Panc1 (cell line): ENCODE measurements around the gene SETD1B. TPM values are rescaled to one million over a fixed set of nuclear protein-coding genes. Genes with fewer than 3 reads are reported as not detected.

Experiments
- ATAC-seq: fragments of 200-7000 bp; cut with Tn5 transposase; 2 replicates; pipeline ENCODE4 v1.9.1; 2020; ENCODE audit warnings: mild to moderate bottlenecking, moderate library complexity
- BruUV-seq: library from RNA; stranded (reverse); fragments of 400-500 nt; replicated peaks from 2 replicates; lab custom pipeline; 2021; lab: Mats Ljungman, UMichigan
- CTCF ChIA-PET: fragments of 300-600 bp; sonication (Branson Sonifier 250); formaldehyde crosslinking; loops from one replicate; lab custom pipeline; 2022; ENCODE audit warnings: antibody characterized with exemption; lab: Charles Lee
- POLR2A ChIA-PET: fragments of 300-600 bp; sonication (Branson Sonifier 250); formaldehyde crosslinking; loops from one replicate; lab custom pipeline; 2022; ENCODE audit warnings: antibody characterized with exemption; lab: Charles Lee
- DNase-seq: peaks from one replicate; pipeline ENCODE4 v3.0.0-alpha.2; 2010; ENCODE audit warnings: low read depth, low spot score
- H3K27ac ChIP-seq: 2 replicates; pipeline ENCODE4 v1.5.1; 2011; ENCODE audit warnings: mild to moderate bottlenecking, low read length, inconsistent platforms
- H3K27me3 ChIP-seq: fragments of 200-500 bp; sonication (Bioruptor generic); 2 replicates; pipeline ENCODE4 v1.6.0; 2014; ENCODE audit warnings: low read length, inconsistent platforms; ENCODE audit not compliant: control insufficient read depth, insufficient read depth
- H3K36me3 ChIP-seq: fragments of 200-500 bp; sonication (Bioruptor generic); 2 replicates; pipeline ENCODE4 v1.5.1; 2014; ENCODE audit warnings: inconsistent platforms, mild to moderate bottlenecking, low read length, moderate library complexity; ENCODE audit not compliant: control insufficient read depth, insufficient read depth
- H3K4me1 ChIP-seq: 2 replicates; pipeline ENCODE4 v1.5.1; 2011; ENCODE audit warnings: inconsistent platforms, mild to moderate bottlenecking, low read length, moderate library complexity; ENCODE audit not compliant: control insufficient read depth, insufficient read depth
- H3K4me3 ChIP-seq, 2 experiments: 2 replicates each; pipeline ENCODE4 v1.5.1; 2011 to 2012; ENCODE audit warnings: low read depth in 2 of 2, low read length in 2 of 2, mild to moderate bottlenecking in 2 of 2, inconsistent platforms in 1 of 2, moderate library complexity in 1 of 2
- H3K9me3 ChIP-seq: fragments of 200-500 bp; sonication (Bioruptor generic); 2 replicates; pipeline ENCODE4 v1.5.1; 2014; ENCODE audit warnings: low read depth, mild to moderate bottlenecking, inconsistent platforms, low read length, moderate library complexity; ENCODE audit not compliant: control insufficient read depth, insufficient read depth
- CTCF ChIP-seq: fragments of 450-650 bp; IDR thresholded peaks from 2 replicates; pipeline ENCODE4 v1.5.1; 2017; ENCODE audit warnings: mild to moderate bottlenecking
- POLR2AphosphoS5 ChIP-seq: IDR thresholded peaks from 2 replicates; pipeline ENCODE4 v1.6.1; 2012; ENCODE audit warnings: mild to moderate bottlenecking, low read depth, low read length, moderate library complexity
- REST ChIP-seq, 2 experiments: IDR thresholded peaks; 2 replicates each; pipeline ENCODE4 v1.6.1; 2011 to 2012; ENCODE audit warnings: low read depth in 2 of 2, control low read depth in 1 of 2, low read length in 1 of 2, mild to moderate bottlenecking in 1 of 2, moderate library complexity in 1 of 2; ENCODE audit not compliant: insufficient read depth in 1 of 2
- SIN3A ChIP-seq: IDR thresholded peaks from 2 replicates; pipeline ENCODE4 v1.6.1; 2012; ENCODE audit warnings: low read depth, mild to moderate bottlenecking, low read length, moderate library complexity, borderline replicate concordance; ENCODE audit not compliant: insufficient read depth
- TCF7L2 ChIP-seq: IDR thresholded peaks from 2 replicates; pipeline ENCODE4 v1.6.1; 2011; ENCODE audit warnings: mild to moderate bottlenecking, low read depth, low read length, inconsistent platforms
- in situ Hi-C: cut with HindIII; loops from 2 replicates; pipeline ENCODE4 v1.10.0; 2016; ENCODE audit warnings: low sequenced_read_pairs, low pct_unique_long_range_greater_than_20kb
- intact Hi-C: fragments of 100-400 bp; cut with micrococcal nuclease; formaldehyde crosslinking; loops from one replicate; pipeline ENCODE4 v1.10.0; 2022; ENCODE audit not compliant: unreplicated experiment
- total RNA-seq: library from RNA; stranded (reverse); gene quantifications from one replicate; pipeline ENCODE4 v1.2.1, GENCODE V29; 2021; ENCODE audit not compliant: unreplicated experiment

SETD1B gene
- total RNA-seq, 1 experiment from 2014 or later, result 31.2 TPM

- no peaks in the 10 kb centered on the region for H3K4me1 ChIP-seq
- CTCF ChIA-PET, result no interaction called here
- intact Hi-C loops, result no loop called here
- H3K4me3 ChIP-seq, result no peak overlapping the region
- DNase-seq (no peak), ATAC-seq (no peak)
- H3K9me3 ChIP-seq, result no peaks in the 10 kb centered on the region
- no TSS peak for BruUV-seq
- H3K36me3 ChIP-seq, result peaks cover 3% of the 10 kb centered on the region
- no peaks in the 10 kb centered on the region for H3K27me3 ChIP-seq
- H3K27ac ChIP-seq, result no peak overlapping the region
- in situ Hi-C loops, result no loop called here
- POLR2A ChIA-PET, result no interaction called here
- TF ChIP-seq CTCF (no peak), REST (IDR thresholded peaks at IDR 0.05; ENCODE audit: insufficient read depth in 1 of 2, low read depth in 2 of 2, low read length in 1 of 2) (no peak), TCF7L2 (no peak), POLR2AphosphoS5 (no peak), SIN3A (no peak)
These were observed 26.3 kb downstream of the SETD1B start for GRCh38 chr12:121830134-121830533.

GRCh38 chr12:121830588-121831265, 26.9 kb downstream of the SETD1B start:
- BruUV-seq, result TSS peak; percentile 79
- ATAC-seq (no peak), DNase-seq (no peak)
- peaks cover 3% of the 10 kb centered on the region for H3K36me3 ChIP-seq
- no peaks in the 10 kb centered on the region for H3K4me1 ChIP-seq
- H3K27me3 ChIP-seq, result no peaks in the 10 kb centered on the region
- no peak for TF ChIP-seq REST (IDR thresholded peaks at IDR 0.05; ENCODE audit: insufficient read depth in 1 of 2, low read depth in 2 of 2, low read length in 1 of 2)
- TF ChIP-seq SIN3A, result no peak
- no peak for TF ChIP-seq CTCF
- TF ChIP-seq POLR2AphosphoS5, result no peak
- no peak for TF ChIP-seq TCF7L2
- ChIA-PET CTCF (no interaction called here), POLR2A (no interaction called here)
- intact Hi-C loops (no loop called here), in situ Hi-C loops (no loop called here)
- no peak overlapping the region for H3K27ac ChIP-seq
- no peak overlapping the region for H3K4me3 ChIP-seq
- no peaks in the 10 kb centered on the region for H3K9me3 ChIP-seq
